Stimulated activated CD8-positive, alpha-beta memory T cell treated with anti-CD3 and anti-CD28 coated beads, Interleukin-12 subunit alpha, Interleukin-12 subunit beta, amount 100 ng/mL, for 24 hours (primary cell): ENCODE measurements around the gene HDAC8.
"Not testable (repeated sequence)": the region's sequence is repeated elsewhere in the genome, so short reads cannot be mapped to it uniquely, and the experiment has no call there.

ENCODE experiments used
- DNase-seq: peaks from one replicate; pipeline ENCODE4 v3.0.0-alpha.2; 2020; ENCODE audit errors: extremely low read depth

Gene HDAC8

GRCh38 chrX:72536542-72536941 lies 36.1 kb downstream of the HDAC8 start:
- no peak for DNase-seq

GRCh38 chrX:72532366-72532765 lies 40.3 kb downstream of the HDAC8 start:
- DNase-seq, result no peak

- no peak for DNase-seq
These were observed 45.8 kb downstream of the HDAC8 start for GRCh38 chrX:72526534-72527508.

GRCh38 chrX:72498782-72499181 lies 73.9 kb downstream of the HDAC8 start:
- DNase-seq, result no peak

GRCh38 chrX:72495046-72495445 lies 77.6 kb downstream of the HDAC8 start:
- no peak for DNase-seq

GRCh38 chrX:72492499-72492898 lies 80.1 kb downstream of the HDAC8 start:
- DNase-seq, result no peak

- DNase-seq, result not testable (repeated sequence)
These were observed 82.4 kb downstream of the HDAC8 start for GRCh38 chrX:72490221-72490620.

- no peak for DNase-seq
These were observed 85.0 kb downstream of the HDAC8 start for GRCh38 chrX:72487661-72488060.

- no peak for DNase-seq
These were observed 93.0 kb downstream of the HDAC8 start for GRCh38 chrX:72479324-72480274.

- DNase-seq, result no peak
These were observed 93.8 kb downstream of the HDAC8 start for GRCh38 chrX:72478853-72479252.

- no peak for DNase-seq
These were observed 94.3 kb downstream of the HDAC8 start for GRCh38 chrX:72478351-72478750.

GRCh38 chrX:72477781-72478181 lies 94.9 kb downstream of the HDAC8 start:
- DNase-seq, result no peak

GRCh38 chrX:72477376-72477775 lies 95.3 kb downstream of the HDAC8 start:
- DNase-seq, result no peak

GRCh38 chrX:72475952-72476668 lies 96.5 kb downstream of the HDAC8 start:
- no peak for DNase-seq

GRCh38 chrX:72475338-72475737 lies 97.3 kb downstream of the HDAC8 start:
- no peak for DNase-seq

GRCh38 chrX:72470532-72471223 lies 102.0 kb downstream of the HDAC8 start:
- no peak for DNase-seq

- DNase-seq, result no peak
These were observed 102.5 kb downstream of the HDAC8 start for GRCh38 chrX:72470117-72470516.

- DNase-seq, result no peak
These were observed 104.0 kb downstream of the HDAC8 start for GRCh38 chrX:72468607-72469006.

- DNase-seq, result no peak
These were observed 105.5 kb downstream of the HDAC8 start for GRCh38 chrX:72467135-72467534.

GRCh38 chrX:72466493-72466892 lies 106.2 kb downstream of the HDAC8 start:
- no peak for DNase-seq

GRCh38 chrX:72465889-72466288 lies 106.8 kb downstream of the HDAC8 start:
- DNase-seq, result no peak
